HG02970 (cell line): ENCODE results near the gene EEFSEC.

Experiments used
- ATAC-seq: cut with Tn5 transposase; IDR thresholded peaks from one replicate; pipeline ENCODE4 v1.9.1; 2021; ENCODE audit warnings: mild to moderate bottlenecking, moderate library complexity, moderate number of reproducible peaks; ENCODE audit not compliant: unreplicated experiment, low FRiP score

Gene EEFSEC

DNA sequence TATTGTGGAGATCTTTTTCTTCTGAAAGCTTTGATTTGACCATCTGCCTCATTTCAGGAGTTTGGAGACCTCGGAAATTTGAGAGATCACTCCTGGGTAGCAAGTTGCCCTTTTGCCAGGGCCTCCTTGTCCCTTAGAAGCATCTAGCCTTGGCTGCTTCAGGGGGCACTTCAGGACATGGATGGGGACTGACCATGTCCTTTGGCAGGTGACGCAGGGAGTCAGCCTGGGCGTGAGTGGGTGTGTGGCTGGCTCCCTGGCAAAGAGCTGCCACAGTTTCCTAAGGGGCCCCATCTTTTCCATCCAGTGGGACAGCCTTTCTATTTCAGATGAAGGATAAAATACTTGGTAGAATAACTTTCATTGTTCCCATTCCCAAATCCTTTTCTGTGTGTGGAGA is 27.6 kb downstream of the EEFSEC start:
- no peak for ATAC-seq

DNA sequence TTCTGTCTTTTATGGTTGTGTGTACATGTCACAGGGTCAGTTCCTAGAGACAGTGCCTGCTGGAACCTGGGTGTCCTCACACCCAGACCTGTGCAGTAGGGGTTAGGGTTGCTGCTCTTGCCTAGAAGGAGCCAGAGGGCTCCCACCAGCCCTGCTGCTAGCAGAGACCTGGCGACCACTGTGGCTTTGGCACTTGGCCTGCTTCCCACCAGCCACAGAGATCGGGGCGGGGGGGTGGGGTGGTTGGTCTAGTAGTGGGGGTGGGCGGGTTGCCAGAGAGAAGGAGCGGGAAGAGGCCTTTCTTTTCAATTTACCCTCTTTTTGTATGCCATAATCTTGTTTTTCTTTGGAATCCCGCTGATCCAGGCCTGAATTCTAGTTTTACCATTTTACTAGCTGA is 29.4 kb downstream of the EEFSEC start:
- ATAC-seq = no peak

- no peak for ATAC-seq
Observed at GRCh38 chr3:128185630-128186447, 32.6 kb downstream of the EEFSEC start.

DNA sequence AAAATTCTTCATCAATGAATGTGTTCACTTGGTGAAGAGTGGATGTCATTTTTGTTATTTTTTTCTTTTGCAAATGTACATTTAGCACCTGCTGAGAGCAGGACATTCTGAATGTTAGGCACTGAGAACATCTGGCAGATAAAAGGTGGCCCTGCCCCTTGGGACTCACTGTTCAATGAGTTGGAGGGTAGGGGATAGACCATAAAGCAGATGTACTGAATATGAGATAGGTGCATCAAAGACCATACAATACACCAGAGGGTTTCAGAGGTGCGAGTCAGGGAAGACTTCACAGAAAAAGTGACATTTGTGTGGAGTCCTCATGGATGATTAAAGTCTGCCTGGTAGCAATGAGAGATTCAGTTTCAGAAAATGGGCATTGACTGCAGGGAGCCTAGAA is 34.2 kb downstream of the EEFSEC start:
- no peak for ATAC-seq

- no peak for ATAC-seq
Observed at GRCh38 chr3:128188326-128188725, 35.0 kb downstream of the EEFSEC start.

GRCh38 chr3:128188956-128189355 is 35.7 kb downstream of the EEFSEC start:
- no peak for ATAC-seq

- no peak for ATAC-seq
Observed at GRCh38 chr3:128190501-128190900, 37.2 kb downstream of the EEFSEC start.

DNA sequence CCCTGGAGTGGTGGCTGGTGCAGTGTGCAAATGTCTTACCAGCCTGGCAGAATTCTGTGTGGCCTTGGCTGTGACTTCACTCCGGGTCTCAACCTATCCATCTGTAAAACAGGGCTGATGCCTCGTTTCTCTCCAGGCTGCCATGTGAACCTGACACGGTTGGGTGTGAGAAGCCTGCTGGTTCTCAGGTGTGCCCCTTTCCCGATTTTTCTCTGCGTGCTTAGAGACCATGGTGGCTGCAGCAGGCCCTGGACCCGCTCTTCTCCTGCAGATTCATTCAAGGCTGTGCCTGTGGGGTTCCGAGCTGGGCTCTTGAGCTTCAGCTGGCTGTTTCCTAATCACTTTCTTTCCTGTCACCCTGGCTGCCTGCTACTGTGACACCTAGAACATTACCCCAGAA is 38.9 kb downstream of the EEFSEC start:
- ATAC-seq = no peak

GRCh38 chr3:128193168-128193567 is 39.9 kb downstream of the EEFSEC start:
- no peak for ATAC-seq

- no peak for ATAC-seq
Observed at GRCh38 chr3:128194843-128195242, 41.6 kb downstream of the EEFSEC start.

DNA sequence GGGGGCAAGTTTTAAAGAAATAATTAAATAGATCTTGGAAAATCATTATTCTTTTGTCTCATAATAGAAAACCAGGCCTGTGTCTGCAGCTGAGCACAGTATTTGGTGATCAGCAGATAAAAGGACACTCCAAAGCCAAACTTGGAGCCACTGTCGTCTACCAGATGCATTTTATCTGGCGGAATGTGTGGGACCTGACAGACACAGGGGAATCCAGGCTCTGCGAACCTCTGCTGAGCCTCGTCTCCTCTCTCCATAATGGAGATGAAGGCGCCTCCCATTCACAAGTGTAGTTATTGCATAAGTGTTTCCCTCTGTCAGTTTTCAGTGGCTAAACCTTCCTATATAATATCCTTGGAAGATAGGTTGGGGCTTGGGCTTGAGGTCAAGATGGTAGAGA is 42.1 kb downstream of the EEFSEC start:
- ATAC-seq = no peak

- ATAC-seq = no peak
Observed at GRCh38 chr3:128195802-128196201, 42.5 kb downstream of the EEFSEC start.

DNA sequence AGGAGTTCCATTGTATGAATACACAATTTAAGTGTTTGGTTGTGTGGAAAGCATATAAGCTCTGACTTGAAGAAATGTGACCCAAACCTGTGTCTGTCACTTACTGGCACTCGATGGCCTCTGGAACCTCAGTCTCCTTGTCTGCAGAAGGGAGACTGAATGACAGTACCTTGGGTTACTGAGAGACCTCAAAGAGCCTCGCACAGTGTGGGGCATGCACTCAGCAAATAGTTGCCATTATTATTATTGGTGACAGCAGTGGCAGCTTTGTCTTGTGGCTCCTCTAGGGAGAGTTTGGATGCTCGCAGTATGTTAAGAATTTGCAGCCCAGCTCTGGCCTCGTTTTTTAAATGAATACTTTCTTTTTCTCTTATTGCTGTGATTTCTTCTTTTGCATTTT is 43.4 kb downstream of the EEFSEC start:
- no peak for ATAC-seq

- ATAC-seq = no peak
Observed at GRCh38 chr3:128197855-128198254, 44.6 kb downstream of the EEFSEC start.

GRCh38 chr3:128198313-128198712 is 45.0 kb downstream of the EEFSEC start:
- ATAC-seq = no peak

DNA sequence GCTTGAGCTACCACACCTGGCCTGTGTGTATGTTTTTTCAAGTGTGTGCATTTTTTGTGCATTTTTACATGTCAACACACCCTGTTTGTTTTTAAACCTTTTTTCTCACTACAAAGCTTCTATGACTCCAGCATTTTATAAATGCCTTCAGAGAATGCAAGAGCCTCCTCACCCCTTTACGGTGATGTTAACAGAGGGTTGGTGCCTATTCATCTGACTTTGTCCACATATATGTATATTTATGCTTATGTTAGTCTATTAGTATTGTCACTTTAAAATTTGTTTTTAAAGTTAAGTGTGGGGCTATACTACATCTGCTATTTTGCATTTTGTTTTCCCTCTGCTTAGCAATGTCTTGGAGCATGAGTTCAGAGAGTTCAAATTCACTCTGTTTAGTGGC is 45.8 kb downstream of the EEFSEC start:
- ATAC-seq = no peak

DNA sequence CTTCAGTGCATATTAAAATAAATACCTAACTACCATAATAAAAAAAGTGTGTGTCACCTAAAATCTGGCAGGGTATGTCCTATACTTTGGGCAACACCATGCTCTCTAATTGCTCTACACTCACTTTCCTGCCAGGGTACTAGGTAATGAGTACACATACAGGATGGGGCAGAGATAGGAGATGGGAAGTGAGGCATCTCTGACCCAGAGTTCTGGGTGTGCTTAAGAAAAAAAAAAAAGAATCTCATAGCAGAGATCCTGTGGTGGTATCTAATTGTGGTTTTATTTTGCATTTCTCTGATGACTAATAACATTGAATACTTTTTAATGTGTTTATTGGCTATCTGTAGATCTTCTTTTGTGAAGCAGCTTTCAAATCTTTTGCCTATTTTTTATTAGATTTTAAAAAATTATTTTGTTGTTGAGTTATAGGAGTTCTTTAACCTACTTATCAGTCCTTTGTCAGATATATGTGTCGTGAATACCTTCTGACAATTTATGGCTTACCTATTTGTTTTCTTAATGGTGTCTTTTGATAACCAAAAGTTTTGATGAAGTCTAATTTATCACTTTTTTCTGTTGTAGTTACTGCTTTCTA is 48.0 kb downstream of the EEFSEC start:
- no peak for ATAC-seq

- no peak for ATAC-seq
Observed at GRCh38 chr3:128203169-128203568, 49.9 kb downstream of the EEFSEC start.

DNA sequence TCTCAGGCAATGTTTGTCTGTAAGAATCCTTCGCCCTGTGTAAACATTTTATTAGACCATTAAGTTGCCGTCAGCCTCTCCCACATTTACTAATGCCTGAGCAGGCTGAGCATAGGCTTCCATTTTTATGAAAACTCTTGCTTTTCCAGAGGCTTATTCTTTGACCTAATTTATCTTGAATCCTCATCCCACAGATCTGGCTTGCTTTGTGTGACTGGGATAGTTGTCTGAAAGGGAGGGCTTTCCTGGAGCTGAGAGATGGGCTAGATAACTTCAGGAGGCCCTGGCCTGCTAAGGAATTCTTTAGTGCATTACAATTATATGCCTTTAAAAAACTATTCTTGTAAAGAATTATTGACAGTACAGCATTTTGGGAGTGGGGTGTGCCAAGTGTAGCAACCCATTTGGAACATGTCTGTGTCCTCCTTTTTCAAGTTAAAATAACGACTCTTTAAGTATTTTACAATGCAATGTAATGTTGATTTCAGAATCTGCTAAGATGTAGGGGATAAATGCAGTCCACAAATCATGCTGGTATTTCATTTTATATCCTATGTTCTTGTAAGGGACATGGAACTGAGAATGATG is 52.4 kb downstream of the EEFSEC start:
- no peak for ATAC-seq

DNA sequence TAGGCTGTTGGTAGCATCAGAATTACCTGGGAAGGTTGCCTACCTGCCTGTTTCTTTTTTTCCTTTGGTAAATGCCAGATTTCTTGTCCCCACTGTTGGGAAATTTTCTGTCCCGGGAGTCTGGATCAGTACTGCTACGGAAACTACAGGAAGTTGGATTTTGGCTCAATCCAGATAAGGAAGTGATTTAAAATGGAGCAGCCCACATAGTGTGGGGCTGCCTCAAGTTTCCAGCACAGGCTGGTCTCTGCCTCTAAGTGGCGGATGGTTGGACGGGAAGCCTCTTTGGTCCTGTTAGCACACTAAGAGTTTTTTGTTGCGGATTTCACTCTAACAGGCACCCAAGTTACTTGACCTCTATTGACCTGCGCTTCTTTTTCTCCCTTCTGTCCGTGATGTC is 54.7 kb downstream of the EEFSEC start:
- ATAC-seq = no peak

GRCh38 chr3:128210711-128211110 is 57.4 kb downstream of the EEFSEC start:
- ATAC-seq = no peak

- ATAC-seq = no peak
Observed at GRCh38 chr3:128214056-128214455, 60.8 kb downstream of the EEFSEC start.
